ENCODE results near the gene CHRDL2.
A peak's percentile ranks its signal among the peaks of the same experiment; 100 is the strongest.

The CHRDL2 gene

DNA sequence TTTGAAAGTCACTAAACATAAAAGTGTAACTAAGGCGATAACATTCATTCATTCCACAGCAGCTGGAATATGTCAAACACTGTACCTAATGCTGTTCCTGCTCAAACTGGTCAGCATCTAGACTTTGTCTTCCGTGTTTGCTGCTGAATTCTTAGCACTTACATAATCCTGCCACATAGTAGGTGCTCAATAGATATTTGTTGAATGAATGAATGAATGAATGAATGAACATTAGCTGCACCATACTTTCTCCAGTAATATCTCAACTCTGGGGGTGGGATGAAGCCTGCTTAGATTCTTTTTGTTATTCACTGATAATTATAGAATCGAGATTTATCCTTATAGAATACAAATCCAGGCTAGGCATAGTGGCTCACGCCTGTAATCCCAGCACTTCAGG, 10.8 kb upstream of the CHRDL2 start:
- DNase-seq (ENCODE audit: extremely low spot score): no peak
- TF ChIP-seq, protein P1, sequence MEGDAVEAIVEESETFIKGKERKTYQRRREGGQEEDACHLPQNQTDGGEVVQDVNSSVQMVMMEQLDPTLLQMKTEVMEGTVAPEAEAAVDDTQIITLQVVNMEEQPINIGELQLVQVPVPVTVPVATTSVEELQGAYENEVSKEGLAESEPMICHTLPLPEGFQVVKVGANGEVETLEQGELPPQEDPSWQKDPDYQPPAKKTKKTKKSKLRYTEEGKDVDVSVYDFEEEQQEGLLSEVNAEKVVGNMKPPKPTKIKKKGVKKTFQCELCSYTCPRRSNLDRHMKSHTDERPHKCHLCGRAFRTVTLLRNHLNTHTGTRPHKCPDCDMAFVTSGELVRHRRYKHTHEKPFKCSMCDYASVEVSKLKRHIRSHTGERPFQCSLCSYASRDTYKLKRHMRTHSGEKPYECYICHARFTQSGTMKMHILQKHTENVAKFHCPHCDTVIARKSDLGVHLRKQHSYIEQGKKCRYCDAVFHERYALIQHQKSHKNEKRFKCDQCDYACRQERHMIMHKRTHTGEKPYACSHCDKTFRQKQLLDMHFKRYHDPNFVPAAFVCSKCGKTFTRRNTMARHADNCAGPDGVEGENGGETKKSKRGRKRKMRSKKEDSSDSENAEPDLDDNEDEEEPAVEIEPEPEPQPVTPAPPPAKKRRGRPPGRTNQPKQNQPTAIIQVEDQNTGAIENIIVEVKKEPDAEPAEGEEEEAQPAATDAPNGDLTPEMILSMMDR (IDR thresholded peaks at IDR 0.05; ENCODE audit: control extremely low read depth, extremely low read depth, low read depth, missing control alignments): no peak
- ChIA-PET POLR2A (no interaction called here), CTCF (interaction anchor here (1.2 to 11.9 kb wide), 4 partner anchors 8 to 41 kb away, joined by 3 to 129 read pairs (median 37); partner anchors contain the start of gene CHRDL2)

DNA sequence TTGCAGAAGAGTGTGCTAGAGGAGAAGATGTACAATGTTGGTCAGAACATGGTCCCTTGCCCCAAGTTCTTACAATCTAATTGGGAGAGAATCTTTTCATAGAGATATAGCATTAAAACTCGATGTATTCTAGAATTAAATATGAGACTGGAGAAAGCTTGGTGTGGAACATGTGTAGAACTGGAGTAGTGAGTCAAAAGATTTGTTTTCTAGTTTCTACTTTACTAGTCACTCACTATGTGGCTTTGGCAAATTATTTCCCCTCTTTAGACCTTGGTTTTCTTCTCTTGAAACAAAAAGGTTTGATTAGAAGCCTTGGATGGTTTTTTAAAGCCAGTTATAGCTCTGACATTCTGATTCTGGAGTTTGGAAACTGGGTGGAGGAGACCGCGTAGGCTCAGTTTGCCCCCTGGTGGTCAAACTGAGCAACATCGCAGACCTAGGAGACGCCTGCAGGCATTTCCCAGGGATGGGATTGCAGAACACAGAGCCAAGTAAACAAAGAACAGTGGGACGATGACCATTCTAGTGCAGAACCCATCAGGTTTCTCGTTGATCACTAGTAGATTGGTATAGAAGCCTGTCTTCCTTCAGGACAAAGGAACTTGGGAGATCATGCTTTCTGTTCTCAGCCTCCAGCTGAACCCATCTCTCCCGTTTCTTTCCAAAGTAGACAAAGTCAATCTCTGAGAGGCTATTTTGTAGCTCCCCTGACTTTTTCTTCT, 8.5 kb upstream of the CHRDL2 start:
- ChIA-PET POLR2A (no interaction called here), CTCF (interaction anchor here (0.6 to 11.9 kb wide), 32 partner anchors 7 to 491 kb away, joined by 3 to 129 read pairs (median 4); partner anchors contain the start of genes CHRDL2 and RNF169)
- DNase-seq (ENCODE audit: extremely low spot score): peak; percentile 76
- TF ChIP-seq, protein P1 (IDR thresholded peaks at IDR 0.05; ENCODE audit: control extremely low read depth, extremely low read depth, low read depth, missing control alignments): peak; percentile 91

DNA sequence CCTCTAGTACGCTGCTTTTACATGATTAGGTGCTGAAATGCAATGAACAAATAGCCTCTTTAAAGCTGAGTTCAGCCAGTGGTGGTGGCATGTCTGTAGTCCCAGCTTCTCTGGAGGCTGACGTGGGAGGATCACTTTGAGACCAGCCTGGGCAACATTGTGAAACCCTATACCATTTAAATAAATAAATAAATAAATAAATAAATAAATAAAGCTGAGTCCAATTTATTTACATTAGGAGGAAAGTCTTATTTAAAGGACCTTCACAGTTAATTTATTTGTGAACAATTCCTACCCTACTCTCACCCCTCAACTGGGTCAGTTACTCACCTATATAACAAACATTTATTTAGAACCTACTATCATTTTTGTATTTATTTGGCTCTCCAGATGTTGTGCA, 4.8 kb upstream of the CHRDL2 start:
- DNase-seq (ENCODE audit: extremely low spot score): no peak
- POLR2A ChIA-PET: no interaction called here
- TF ChIP-seq, protein P1 (IDR thresholded peaks at IDR 0.05; ENCODE audit: control extremely low read depth, extremely low read depth, low read depth, missing control alignments): no peak
- CTCF ChIA-PET: interaction anchor here (2.4 to 11.9 kb wide), 2 partner anchors 9 to 33 kb away, joined by 10 to 129 read pairs; no protein-coding TSS in a partner anchor

DNA sequence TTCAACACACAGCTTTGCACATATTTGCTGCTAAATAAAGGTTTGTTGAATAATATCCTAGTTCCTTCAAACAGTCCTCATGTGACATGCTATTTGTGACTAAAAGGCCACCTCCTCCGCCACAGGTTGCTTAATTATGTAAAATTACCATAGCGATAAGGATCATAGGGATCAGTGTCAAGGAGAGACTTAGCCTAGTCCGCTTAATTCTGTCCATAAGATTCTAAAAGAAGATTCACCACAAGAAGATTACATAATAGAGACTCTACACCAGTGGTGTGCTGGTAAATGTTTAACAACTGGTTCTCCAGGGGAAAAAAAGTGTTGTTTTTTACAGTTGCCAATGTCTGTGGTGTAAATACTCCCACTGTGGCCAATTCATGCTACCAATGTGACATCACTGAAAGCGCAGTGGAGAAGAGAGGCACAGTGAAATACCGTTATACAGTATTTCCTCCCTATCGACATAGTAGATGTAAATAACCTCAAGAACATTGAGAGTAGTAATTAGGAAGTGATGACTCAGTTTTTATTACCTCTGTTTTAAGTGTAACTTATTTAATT, 4.2 kb upstream of the CHRDL2 start:
- CTCF ChIA-PET: interaction anchor here (1.3 to 11.9 kb wide), 4 partner anchors 8 to 282 kb away, joined by 3 to 129 read pairs (median 6); no protein-coding TSS in a partner anchor
- no peak for DNase-seq (ENCODE audit: extremely low spot score)
- POLR2A ChIA-PET: no interaction called here
- TF ChIP-seq, protein P1 (IDR thresholded peaks at IDR 0.05; ENCODE audit: control extremely low read depth, extremely low read depth, low read depth, missing control alignments): no peak

DNA sequence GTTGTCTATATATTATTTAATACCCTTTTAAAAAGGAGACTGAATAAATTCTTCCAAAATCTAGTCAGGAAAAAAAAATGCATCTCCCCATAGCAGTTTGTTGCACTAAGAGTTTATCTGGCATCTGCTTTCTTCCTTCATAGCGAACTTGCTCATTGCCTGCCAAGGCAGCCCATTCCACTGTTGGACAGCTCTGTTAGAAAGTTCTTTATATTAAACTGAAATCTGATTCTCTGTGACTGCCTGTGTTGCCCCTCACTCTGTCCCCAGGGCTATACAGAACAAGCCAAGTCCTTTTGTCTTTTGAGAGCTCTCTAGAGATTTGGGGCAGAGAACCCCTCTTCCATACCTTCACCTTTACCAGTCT, 3.3 kb upstream of the CHRDL2 start:
- TF ChIP-seq, protein P1 (IDR thresholded peaks at IDR 0.05; ENCODE audit: control extremely low read depth, extremely low read depth, low read depth, missing control alignments): no peak
- DNase-seq (ENCODE audit: extremely low spot score): no peak
- POLR2A ChIA-PET: no interaction called here
- CTCF ChIA-PET: interaction anchor here (0.6 to 11.9 kb wide), 5 partner anchors 8 to 281 kb away, joined by 3 to 129 read pairs (median 3); no protein-coding TSS in a partner anchor

DNA sequence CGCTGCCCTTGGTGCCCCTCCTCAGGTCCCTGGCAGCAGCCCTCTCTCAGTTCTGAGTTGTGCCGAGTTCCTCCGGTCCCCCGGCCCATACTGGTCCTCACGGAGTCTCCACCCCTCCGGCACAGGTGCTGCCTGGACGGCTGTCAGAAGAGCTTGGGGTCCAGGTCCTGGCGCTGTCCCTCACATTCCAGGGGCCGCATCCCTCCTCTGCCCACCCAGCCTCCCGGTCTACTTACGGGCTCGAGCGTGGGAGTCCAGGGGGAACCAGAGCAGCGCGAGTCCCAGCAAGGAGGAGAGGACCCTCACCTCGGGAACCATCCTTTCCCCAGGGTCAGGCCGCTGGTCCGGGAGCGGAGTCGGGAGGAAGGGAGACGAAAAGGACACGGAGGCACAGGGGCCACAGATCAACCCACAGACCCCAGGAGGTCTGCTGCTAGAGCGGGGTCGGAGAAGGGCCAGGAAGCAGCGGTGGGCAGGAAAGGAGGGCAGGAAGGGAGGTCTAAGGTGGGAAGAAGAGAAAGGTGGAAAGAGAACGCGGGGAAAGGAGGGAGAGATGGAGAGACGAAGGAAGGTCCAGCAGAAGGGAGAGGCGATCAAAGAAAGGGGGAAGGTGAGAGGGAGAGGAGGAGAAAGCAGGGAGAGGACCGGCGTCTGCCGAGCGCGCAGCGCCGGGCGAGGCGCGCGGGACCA, 510 bp downstream of the CHRDL2 start:
- CTCF ChIA-PET: interaction anchor here (7.3 to 8.8 kb wide), 2 partner anchors 9 to 30 kb away, joined by 76 to 129 read pairs; no protein-coding TSS in a partner anchor
- TF ChIP-seq, protein P1 (IDR thresholded peaks at IDR 0.05; ENCODE audit: control extremely low read depth, extremely low read depth, low read depth, missing control alignments): no peak

More for the DNA sequence above, 510 bp downstream of the CHRDL2 start:
- no peak for DNase-seq (ENCODE audit: extremely low spot score)
- POLR2A ChIA-PET: no interaction called here
